Erythroblast (primary cell): ENCODE results near the gene ZIC2.

ENCODE experiments used
- GATA1 ChIP-seq: IDR thresholded peaks from 2 replicates; pipeline ENCODE4 v1.6.1; 2011; ENCODE audit warnings: low read depth, mild to moderate bottlenecking, control low read depth, low read length, moderate library complexity
- POLR2A ChIP-seq: IDR thresholded peaks from 2 replicates; pipeline ENCODE4 v1.6.1; 2011; ENCODE audit warnings: mild to moderate bottlenecking, low read length

DNA sequence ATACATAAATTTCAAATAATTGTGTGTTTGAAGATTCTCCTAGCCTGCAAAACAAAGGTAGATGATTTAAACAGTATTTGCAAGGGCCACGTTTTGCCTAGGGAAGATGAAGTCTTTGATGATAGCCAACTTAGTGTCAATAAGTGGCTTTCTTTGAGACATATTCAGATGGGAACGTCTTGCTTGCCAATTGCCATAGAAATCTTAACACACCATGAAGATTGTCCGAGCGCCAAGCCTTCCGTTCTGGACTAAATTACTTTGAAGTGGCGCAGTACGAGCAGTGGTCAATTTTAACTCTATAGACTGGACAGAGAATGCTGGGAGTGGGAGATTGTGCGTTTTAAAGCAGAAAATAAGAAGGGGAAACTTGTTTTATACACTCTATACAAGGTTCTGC lies 19.9 kb upstream of the ZIC2 start:
- TF ChIP-seq POLR2A (no peak), GATA1 (no peak)
